ENCODE measurements around the gene NGRN.

NGRN gene

DNA sequence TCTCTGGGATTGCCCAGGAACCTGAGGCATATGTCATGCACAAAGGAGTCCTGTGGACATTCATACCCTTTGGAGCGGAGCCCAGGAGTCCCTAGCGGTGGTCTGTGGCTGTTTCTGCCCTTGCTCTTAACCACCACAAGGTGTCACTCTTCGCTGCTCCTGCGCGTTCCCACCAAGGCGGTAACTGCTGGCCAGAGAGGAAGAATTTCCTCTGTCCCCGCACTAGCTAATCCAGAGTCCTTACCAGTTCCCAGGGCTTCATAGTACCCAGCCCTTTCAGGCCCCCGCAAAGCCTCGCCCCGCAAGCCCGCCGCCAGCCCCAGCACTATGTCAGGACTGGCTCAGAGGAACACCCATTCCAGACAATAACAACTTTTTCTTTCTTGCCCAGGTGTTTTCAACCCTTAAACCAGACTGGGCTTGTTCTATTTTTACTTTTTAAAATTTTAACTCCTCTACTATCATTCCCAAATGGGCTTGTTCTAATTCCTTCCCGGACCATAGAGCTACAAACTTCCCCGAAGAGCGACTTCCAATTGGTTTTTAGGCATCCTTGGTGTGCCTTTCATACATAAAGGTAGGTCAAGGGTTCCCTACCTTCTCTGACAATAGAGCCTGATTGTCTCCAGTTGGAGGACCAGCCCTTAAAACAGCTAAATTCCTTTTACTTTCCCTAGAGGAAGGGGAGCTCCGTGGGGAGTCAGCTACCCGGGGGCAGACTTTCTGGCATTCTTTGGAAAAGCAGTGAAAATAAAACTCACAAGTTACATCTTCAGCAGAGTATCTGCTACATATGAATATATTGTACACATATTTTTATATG, 54.8 kb downstream of the NGRN start:
- peak; percentile 67 to 70 for DNase-seq

DNA sequence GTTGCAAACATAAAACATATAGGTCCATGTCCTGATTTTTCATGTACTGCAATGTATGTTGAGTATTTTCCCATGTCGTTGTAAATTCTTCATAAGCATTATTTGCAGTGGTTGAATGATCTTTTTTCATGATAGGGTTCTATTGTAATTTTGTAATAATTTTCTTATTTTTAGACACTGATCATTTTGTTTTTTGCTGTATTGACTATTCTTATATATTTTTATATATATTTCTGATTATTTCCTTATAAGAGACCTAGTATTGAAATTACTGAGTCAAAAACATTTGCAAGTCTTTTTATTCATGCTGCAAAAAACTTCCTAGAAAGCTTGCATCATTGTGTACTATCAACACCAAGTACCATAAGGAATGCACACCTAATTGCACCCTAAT, 55.4 kb downstream of the NGRN start:
- no peak for DNase-seq

Measured in stimulated activated CD4-positive, alpha-beta T cell treated with anti-CD3 and anti-CD28 coated beads, Interleukin-2, amount 100 ng/mL, for 24 hours (primary cell).